Adipose tissue (tissue), 3 donors: ENCODE data around the gene VAV2. TPM values are rescaled to one million over a fixed set of nuclear protein-coding genes. Genes with fewer than 3 reads are reported as not detected.

Source experiments
- H3K27ac ChIP-seq: one replicate; pipeline ENCODE4 v1.5.1; 2013; ENCODE audit warnings: low read depth, low read length
- WGBS, 3 donors: extraction: QIAGEN DNeasy Blood & Tissue Kit; methylation state at CpG; one replicate each; pipeline ENCODE4 v1.1.7; 2013; 5-methylcytosine and 5-hydroxymethylcytosine counted together
- polyA plus RNA-seq, 3 donors: library from polyadenylated mRNA; stranded (reverse); fragments of 200-250 nt; gene quantifications; one replicate each; pipeline ENCODE4 v1.2.3, GENCODE V29; 2013
- donor health status: healthy with polysubstance abuse.
- donor health status: Bipolar disorder and iron deficiency.
- donor health status: healthy.

The VAV2 gene
- polyA plus RNA-seq, 3 donors, result 6.0 to 15.2 (median 6.9) TPM

DNA sequence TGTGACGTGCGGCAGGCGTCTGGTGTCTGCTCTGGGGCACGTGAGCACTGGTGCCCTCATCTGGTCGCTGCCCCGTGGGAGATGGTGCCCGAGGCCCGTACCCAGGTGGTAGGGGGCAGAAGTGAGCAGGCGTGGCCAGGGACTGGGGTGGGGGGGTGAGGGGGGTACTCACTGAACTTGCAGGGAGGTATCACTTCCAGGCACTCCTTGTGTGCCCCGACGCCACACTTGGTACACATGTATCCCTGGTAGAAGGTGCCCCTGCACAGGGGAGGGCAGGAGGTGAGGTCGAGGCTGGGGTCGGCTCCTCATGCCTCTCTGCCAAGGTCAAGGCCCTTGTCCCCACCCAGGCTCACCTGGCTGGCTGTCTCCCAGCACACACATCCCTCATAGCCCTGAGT is 208.8 kb downstream of the VAV2 start:
- WGBS, 3 donors, result 65 to 90% (median 78%) methylated on average over 12 to 13 of the region's 13 CpGs
- no peak overlapping the region for H3K27ac ChIP-seq

DNA sequence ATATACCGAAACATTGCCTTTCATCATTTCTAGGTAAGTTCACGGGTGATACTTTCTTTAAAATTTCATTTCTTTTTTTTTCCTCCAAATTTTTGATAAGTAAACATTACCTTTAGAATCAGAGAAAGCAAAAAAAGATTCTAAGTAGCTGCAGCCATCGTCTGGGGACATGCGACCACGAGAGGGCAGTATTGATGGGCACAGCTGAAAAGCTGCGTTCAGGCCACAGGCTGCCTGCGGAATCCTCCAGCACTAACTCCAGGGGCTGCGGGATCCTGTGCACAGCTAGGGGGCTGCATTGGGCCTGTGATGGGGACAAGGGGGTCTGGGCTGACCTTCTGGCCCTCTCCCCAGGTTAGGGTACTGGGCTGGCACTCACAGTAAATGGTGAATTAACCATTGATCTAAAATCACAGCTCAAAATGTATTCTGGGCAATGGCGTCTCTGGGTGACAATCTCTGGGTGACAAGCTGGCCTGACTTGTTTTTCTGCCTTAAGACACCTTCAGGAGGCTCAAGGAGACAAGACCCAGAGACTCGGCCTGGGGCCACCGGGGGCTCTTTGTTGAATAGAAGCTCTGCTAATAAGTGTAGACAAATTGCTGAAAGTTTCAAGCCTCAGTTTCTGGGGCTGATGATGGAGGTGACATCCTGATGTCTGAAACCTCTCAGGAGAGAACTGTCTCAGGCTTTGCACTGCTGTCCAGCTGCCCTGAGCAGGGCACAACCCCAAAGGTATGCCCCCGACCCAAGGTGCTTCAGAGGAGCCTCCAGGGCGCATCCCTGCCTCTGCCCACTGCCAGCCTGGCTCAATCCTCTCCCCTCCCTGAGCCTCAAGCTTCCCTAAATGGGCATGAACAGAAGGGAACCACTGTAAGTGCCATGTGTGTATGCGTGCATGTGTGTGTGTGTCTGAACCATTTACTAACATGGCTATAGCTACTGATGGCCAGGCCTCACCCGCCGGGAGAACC is 209.7 kb downstream of the VAV2 start:
- no peak overlapping the region for H3K27ac ChIP-seq
- WGBS, 3 donors, result 47 to 53% (median 51%) methylated on average over 16 of the region's 16 CpGs

DNA sequence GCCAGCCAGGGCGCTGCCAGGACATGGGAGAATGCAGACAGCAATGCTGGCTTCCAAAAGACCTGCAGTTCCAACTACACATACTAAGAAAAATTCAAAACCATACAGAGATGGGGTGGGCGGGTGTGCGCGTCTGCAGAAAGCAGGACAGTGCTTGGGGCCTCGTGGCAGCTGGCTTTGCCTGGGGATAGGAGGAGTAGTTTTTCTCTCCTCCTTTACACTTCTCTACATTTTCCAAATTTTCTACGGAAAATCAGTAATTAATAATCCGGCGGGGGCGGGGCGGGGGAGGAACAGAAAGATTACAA is 210.3 kb downstream of the VAV2 start:
- 85 to 88% (median 88%) methylated on average over 10 of the region's 10 CpGs for WGBS, 3 donors
- H3K27ac ChIP-seq, result no peak overlapping the region

DNA sequence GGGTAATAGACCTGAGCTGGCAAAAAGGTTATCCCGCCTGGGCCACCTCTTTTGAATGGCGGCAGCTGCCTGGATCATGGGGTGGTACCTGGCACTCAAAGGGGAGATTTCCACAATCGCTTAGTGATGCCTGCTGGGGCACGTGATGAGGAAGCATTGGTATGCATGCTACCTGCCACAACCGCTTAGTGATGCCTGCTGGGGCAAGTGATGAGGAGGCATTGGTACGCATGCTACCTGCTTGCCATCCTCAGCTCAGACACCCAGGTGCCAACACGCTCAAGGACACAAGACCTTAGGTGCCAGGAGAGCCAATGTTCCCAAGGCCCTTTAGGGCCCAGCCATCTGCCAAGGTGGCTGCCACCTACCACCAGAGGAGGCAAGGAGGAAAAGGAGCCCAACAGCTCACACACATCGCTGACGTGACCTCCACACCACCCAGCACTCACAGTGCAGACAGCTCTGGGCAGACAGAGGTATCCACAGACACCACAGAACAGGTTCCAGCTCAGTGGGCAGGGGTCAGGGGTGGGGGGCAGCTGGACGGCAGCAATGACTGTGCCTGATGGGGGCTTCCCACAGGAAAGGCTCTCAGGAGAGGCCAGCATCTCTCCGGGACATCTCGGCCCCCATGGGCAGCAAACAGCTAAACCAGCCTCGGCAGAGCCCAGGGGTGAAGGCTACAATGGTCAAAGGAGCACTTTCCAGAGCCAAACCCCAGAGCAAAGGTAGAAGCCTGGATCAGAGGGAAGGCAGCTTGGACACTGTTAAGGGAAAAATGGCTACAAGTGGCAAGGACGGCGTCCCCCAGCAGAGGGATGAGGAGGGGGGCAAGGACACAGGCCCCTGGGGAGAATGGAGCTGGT is 210.9 kb downstream of the VAV2 start:
- WGBS, 3 donors, result 90 to 95% (median 93%) methylated on average over 15 of the region's 15 CpGs

DNA sequence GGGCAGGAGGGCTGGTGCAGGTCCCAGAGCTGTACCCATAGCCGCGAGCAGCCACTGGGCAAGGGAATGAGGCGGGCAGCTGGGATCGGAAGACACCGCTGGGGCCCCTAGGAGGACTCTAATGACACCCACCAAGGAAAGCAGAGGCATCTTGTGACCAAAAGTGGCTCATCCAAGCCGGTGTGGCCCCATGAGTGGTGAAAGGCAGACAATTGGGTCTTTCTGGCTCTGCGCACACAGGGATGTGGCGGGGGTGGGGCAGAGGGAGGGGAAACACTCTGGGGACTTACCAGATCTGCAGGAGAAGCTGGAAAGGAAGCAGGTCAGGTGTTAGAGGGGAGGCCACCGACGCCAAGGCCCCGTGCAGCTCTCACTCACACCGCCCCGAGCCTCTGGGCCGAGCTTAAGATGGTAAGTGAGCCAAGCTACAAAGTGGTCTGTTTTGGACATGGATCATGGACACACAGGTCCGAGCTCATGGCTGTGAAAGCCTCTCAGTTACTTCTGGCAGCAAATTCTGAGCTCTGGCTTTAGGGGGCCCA is 211.6 kb downstream of the VAV2 start:
- H3K27ac ChIP-seq, result no peak overlapping the region
- 93 to 95% (median 94%) methylated on average over 14 to 15 of the region's 15 CpGs for WGBS, 3 donors

More for the DNA sequence above, 210.9 kb downstream of the VAV2 start:
- no peak overlapping the region for H3K27ac ChIP-seq

DNA sequence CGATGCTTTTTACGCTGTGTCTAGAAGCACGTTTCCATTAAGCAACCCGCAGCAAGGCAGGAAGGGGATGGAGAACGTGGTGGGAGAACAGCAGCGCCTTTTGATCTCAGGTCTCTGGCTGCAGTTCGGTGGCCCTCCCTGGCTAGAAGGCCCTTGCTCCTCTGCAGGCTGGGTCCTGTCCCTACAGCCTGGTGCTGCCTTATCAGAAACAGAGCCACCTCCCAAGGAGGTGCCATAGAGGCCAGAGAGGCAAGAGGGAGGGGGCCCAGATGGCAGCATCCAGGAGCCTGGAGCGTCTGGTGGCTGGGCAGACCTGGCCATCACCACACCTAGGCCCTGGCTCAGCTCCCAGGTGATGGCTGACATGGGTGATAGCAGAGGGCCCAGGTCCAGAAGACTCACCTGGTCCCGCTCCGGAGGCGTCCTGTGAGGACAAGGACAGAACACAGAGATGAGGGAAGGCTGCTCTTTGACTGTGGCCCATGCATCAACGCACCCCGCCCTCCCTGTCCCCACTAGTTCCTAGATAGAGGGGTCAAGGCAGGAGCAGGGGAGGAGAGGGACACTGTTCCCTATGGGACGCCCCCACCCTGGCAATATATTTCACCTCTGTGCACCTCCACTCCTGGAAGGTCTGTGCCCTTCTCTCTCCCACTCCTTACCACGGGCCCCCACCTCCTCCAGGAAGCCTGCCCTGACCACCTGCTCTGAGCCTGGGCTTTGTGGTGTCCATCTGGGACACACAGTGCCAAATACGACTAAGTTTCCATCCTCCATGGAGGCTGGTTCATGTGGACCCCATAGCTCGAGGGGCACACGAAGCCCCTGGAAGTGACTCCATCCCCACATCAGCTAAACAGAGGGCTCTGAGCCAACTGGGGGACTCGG is 212.4 kb downstream of the VAV2 start:
- WGBS, 3 donors, result 87 to 93% (median 91%) methylated on average over 19 of the region's 19 CpGs
- no peak overlapping the region for H3K27ac ChIP-seq

DNA sequence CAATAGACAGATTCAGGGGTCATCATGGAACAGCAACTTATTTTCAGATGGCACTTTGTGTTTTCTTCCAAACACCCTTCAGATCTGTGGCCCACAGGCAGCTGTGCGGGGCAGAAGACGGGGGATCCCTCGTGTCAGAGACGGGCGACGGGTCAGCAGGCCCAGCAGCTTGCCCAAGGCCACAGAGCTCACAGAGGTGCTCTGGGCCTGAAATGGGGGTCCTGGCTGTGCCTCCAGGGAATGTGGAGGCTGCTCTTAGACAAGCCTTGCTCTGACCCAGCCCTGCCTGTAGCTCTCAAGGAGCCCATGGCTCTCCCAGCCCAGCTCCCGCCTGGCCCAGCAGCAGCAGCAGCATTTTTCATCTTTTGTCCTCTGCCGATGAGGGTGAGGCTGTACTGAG is 213.0 kb downstream of the VAV2 start:
- no peak overlapping the region for H3K27ac ChIP-seq
- WGBS, 3 donors, result 89 to 96% (median 91%) methylated on average over 8 of the region's 8 CpGs

DNA sequence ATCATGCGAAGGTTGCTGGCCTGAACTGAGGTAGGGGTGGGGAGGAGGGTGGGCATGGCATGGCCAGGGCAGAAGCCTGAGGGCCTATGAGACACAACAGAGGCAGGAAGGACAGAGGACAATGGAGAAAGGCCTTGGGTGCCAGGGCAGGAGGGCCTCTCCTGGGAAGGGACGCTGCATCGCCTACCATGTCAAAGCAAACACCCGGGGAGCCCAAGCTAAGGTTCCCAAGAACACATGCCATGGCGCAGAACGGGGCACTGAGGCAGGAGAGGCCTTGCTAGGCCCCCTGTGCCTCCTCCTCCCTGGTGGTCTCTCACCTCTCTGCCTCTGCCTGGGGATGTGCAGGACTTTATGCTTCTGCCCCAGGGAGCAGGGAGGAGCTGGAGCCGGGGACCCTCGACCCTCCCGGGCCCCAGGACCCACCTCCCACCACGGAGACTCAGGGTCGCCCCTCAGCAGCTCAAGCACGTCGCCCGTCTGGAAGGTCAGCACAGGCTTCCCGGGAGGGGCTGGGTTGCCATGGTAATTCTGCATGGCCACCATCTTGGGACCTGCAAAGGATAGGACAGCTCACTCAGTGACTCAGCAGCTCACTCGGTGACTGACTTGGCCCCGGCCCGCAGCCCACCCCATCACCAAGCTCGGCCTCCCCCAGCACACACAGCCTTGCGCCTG is 213.6 kb downstream of the VAV2 start:
- H3K27ac ChIP-seq, result no peak overlapping the region
- WGBS, 3 donors, result 91 to 96% (median 93%) methylated on average over 20 of the region's 20 CpGs

DNA sequence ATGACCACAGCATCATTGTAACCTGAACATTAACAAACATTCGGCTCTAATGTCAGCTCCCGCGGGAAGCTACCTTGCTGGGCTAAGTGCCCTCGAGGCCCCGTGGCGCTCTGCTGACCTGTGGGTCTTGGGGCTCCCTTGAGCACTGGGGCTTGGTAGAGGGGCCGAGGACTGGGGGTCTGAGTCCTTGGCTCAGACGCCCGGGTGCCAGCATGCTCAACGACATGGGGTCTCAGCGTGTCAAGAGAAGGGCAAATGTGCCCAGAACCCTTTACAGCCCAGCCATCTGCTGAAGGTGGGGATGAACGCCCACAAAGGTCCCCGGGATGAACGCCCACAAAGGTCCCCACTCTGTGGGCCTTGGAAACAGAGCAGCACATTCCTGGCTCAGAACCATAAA is 214.3 kb downstream of the VAV2 start:
- WGBS, 3 donors, result 92 to 95% (median 93%) methylated on average over 14 of the region's 14 CpGs

DNA sequence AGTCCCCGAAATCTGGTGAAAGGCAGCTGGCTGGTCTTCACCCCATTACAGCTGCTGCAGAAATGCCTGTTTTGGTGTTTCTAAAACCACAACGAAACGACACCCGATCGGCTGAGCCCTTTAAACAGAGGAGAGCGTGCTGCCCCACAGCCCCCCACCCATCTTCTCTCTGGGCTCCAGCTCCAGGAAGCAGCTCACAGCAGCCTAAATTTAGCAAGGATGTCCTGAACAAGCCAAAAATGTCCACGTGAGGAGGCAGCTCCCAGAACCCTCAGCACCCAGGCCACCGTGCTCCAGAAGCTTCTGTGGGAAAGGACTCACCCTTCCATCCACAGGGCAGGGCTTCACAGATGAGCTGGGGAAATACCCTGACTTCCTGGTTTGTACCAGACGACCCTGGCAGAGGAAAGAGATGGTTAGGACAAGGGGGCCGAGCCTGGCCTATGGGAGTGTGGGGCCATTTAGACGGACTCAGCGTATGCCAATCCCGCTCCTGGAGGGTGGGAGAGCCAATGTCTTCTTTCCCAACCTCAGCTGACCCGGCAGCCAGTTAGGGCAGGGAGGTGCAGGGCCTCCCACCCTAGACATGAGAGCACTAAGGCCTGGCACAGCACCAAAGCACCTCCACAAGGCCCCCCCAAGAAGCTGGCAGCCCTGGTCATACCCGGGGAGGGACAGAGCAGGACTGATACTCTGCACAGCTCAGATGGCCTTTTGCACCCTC is 214.9 kb downstream of the VAV2 start:
- 78 to 87% (median 85%) methylated on average over 15 of the region's 15 CpGs for WGBS, 3 donors
- H3K27ac ChIP-seq, result no peak overlapping the region

More for the DNA sequence above, 214.3 kb downstream of the VAV2 start:
- no peak overlapping the region for H3K27ac ChIP-seq

DNA sequence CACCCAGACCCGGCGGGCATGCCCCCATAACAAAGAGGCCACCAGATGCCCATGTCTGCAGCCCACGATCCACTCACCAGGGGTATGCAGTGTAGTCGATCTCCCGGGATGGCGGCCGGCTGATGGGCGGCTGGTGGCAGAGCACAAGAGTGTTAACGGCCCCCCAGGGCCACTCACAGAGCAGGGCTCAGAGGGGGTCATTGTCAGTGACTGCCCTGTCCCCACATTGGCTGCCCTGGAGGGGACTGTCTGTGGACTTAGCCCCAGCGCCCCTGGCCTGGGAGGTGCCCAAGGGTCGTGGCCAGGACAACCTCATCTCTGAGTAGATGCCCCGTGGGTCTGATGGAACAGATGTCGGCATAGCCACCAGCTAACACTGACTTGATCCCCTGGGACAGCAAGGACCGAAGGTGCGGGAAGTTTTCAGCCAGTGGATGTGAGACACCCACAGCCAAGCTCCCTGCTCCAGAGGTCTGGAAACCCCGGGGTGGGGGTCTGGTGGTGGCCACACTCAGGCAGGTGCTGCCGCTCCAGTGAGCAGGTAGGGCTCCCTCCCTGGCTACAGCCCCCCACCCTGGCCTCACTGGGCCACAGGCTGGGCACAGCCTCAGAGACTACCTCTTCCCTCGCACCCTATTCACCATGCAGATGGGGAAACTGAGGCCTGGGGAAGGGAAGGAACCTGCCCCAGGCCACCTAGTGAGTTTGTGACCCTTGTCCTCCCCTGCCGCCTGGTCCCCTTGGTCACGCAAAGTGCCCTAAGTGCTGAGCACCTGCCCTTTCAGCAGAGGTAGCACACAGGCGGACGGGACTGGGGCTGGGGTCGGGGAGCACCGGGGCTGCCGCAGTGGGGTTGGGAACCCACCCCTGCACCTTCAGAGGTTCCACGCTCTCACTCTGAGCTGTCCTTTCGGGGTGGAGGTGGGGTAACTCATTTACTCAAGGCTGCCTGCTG is 215.9 kb downstream of the VAV2 start:
- WGBS, 3 donors, result 95 to 97% (median 97%) methylated on average over 26 to 27 of the region's 27 CpGs
- no peak overlapping the region for H3K27ac ChIP-seq

DNA sequence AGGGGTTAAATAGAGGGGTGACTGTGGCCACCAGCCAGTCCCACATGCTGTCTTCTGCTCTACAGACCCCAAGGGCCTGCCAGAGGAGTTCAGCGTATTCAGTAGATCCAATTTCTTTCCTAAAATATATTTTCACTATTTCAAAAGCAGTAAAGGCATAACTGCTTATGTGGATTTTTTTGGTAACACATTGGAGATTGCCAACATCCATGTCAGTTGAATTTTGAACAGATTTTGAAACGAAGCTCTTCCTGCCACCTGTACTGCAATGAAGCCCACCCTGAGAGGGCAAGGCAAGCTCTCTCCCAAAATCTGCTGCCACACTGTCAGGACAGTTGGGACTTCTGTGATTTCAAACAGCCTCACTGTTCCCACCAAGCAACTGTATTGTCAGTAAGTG is 216.8 kb downstream of the VAV2 start:
- H3K27ac ChIP-seq, result no peak overlapping the region
- 93 to 96% (median 93%) methylated on average over 2 of the region's 2 CpGs for WGBS, 3 donors

DNA sequence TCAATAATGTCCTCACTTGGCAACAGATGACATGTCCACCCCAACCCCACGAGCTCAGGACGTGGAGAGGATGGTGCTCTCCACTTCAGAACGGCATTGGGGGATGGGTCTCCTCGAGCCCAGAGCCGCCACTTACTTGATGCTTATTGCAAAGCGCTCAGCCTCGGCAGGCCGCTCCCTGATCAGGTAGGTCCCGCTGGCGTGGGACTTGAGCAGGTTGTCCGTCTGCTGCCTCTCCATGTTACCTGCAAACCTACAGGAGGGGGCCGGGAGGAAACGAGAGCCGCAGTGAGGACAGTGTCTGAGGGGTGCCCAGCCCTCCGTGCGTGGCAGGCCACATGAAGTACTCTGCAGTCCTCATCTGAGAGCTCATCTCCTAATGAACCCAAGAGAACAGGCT is 217.3 kb downstream of the VAV2 start:
- WGBS, 3 donors, result 96 to 98% (median 97%) methylated on average over 16 of the region's 16 CpGs
- no peak overlapping the region for H3K27ac ChIP-seq

DNA sequence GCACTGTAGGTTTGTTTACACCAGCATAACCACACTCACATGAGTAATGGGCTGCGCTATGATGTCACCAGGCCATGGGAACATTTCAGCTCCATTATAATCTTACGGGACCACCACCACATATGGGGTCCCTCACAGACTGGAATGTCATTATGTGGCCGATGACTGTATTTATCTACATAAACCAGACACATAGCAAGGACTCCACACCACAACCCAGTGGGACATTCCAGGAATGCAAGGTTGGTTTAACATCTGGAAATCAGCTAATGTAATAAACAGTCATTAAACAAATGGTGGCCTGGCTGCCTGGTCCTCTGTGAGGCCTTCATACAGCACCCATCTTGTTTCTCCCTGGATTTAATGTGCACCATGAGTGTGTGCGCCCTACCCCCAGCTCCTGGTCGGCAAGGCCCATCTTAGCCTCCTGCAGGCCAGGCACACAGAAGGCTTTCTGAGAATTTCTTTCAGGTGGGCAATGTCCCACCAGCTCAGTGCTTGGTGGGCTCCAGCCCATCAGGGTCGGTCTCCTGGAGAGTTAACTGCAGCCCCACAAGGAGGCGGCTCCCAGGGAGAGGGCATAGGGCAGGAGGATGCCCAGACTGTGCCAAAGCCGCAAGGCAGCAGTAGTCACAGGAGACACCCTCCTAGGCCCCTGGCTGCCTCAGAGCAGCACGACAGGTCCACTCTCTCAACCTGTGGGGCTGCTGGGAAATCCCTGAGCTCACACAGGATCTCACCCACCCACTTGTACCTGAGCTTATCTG is 218.1 kb downstream of the VAV2 start:
- H3K27ac ChIP-seq, result no peak overlapping the region
- WGBS, 3 donors, result 84 to 98% (median 96%) methylated on average over 9 of the region's 9 CpGs

DNA sequence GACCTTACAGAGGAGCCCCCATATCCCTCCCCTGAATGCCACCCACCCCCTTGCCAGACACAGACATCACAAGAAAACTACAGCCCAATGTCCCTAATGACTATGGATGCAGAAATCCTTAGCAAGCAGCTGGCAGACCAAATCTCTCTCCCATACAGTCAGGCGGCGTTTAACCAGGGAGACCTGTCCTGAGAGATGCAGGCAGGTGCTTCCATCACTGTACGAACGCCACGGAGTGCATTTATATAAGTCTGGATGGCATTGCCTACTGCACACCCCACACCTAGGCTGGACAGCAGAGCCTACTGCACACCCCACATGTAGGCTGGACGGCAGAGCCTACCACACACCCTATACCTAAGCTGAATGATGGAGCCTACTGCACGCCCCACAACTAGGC is 219.5 kb downstream of the VAV2 start:
- 58 to 99% (median 97%) methylated on average over 7 of the region's 7 CpGs for WGBS, 3 donors

More for the DNA sequence above, 219.5 kb downstream of the VAV2 start:
- H3K27ac ChIP-seq, result no peak overlapping the region
